ENCODE results near the gene SREBF2.

DNA sequence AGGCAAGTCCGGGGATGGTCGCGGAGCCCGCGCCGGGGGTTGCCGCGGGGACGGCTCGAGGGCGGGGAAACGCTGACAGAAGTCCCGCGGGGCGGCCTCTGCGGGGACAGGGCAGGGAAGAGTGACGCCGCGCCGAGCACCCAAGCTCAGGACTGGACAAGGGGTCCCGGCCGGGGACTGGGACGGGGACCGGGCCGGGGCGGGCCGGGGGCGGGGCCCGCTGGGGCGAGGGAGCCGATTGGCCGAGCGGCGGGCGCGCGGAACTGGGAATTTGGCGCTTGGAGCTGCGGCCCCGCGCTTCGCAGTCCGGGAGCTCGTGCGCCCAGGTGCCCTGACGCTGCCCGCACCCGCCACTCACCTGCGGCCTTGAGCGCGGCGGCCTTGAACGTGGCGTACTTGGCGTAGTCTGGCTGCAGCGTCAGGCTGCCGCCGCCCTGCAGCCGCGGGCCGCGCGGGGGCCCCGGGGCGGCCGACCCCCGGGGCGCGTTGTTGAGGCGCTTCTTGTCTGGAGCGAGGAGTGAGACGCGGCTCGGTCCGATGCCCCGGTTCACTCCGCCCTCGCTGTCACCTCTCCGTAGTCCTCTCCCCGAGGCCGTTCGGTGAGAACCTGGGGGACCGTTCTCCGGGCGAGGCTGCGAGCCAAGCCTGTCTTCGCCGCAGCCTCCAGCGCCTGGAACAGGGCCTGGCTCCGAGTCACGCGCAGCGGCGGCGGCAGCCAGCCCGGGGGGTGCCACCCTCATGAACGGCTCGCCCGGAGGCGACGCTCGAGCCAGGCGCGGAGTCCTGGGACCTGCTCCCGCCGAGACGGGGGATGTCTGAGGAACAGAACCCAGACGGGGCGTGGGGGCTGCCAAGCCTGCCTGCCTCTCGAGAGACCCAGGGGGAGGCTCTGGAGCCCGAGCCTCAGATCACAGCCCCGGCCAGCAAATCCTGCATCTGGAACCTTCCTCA lies 77.4 kb downstream of the SREBF2 start:
- TF ChIP-seq, protein P1, sequence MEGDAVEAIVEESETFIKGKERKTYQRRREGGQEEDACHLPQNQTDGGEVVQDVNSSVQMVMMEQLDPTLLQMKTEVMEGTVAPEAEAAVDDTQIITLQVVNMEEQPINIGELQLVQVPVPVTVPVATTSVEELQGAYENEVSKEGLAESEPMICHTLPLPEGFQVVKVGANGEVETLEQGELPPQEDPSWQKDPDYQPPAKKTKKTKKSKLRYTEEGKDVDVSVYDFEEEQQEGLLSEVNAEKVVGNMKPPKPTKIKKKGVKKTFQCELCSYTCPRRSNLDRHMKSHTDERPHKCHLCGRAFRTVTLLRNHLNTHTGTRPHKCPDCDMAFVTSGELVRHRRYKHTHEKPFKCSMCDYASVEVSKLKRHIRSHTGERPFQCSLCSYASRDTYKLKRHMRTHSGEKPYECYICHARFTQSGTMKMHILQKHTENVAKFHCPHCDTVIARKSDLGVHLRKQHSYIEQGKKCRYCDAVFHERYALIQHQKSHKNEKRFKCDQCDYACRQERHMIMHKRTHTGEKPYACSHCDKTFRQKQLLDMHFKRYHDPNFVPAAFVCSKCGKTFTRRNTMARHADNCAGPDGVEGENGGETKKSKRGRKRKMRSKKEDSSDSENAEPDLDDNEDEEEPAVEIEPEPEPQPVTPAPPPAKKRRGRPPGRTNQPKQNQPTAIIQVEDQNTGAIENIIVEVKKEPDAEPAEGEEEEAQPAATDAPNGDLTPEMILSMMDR (IDR thresholded peaks at IDR 0.05), result no peak
- no peak for TF ChIP-seq POLR2A (IDR thresholded peaks at IDR 0.05)

Measured in lower leg skin (tissue), 3 donors.